KOPT-K1 (cell line): Measurements from ENCODE around the gene PRR20D.
"Not testable (repeated sequence)": the region's sequence is repeated elsewhere in the genome, so short reads cannot be mapped to it uniquely, and the experiment has no call there.

Experiments
- H3K27ac ChIP-seq: fragments of 200-600 bp; sonication (generic); 2 replicates; pipeline ENCODE4 v1.5.1; 2016; ENCODE audit warnings: antibody characterized with exemption, mild to moderate bottlenecking, low read depth, low read length; ENCODE audit not compliant: poor library complexity, severe bottlenecking
- H3K36me3 ChIP-seq: fragments of 200-600 bp; sonication (generic); 2 replicates; pipeline ENCODE4 v1.5.1; 2017; ENCODE audit warnings: antibody characterized with exemption, mild to moderate bottlenecking, low read length, moderate library complexity; ENCODE audit not compliant: insufficient read depth
- H3K9me3 ChIP-seq: fragments of 200-600 bp; sonication (generic); 2 replicates; pipeline ENCODE4 v1.5.1; 2017; ENCODE audit warnings: antibody characterized with exemption, low read length, mild to moderate bottlenecking; ENCODE audit not compliant: insufficient read depth, poor library complexity, severe bottlenecking

PRR20D gene

DNA sequence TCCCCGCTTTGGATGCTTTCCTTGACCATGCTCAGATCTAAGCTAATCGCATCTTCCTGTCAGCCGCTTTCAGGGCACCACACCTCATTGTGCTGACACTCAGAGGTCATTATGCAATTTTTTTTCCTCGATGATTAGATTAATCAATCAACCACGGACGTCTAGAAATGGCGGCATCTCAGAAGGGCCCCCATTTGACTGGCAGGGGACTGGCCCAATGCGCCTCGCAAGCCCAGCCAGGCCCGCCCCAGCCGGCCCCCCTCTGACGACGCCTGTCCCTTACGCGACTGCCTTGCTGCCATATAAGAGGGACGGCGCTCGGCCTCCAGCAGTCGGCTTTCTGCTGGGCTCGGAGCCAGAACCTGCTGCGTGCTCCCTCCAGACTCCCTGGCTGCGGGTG, at the start of gene PRR20D:
PRR20D (plus strand) TSS at position 301 of the 400 bp plus-strand sequence. CDS start 387 bp downstream, outside the sequence.
- not testable (repeated sequence) for H3K36me3 ChIP-seq, H3K9me3 ChIP-seq, H3K27ac ChIP-seq

DNA sequence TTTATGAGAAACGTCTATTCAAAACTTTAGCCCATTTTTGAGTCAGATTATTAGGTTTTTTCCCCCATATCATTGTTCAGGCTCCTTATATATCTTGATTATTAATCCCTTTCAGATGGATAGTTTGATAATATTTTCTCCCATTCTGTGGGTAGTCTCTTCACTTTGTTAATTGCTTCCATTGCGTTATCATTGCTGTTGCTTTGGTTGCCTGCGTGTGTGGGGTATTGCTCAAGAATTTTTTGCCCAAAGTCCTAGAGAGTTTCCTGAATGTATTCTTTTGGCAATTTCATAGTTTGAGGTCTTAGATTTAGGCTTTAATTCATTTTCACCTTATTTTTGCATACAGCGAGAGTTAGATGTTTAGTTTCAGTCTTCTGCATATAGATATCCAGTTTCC, 45.5 kb upstream of the PRR20D start:
- Histone ChIP-seq H3K27ac (no peak overlapping the region), H3K9me3 (peaks cover 5% of the 10 kb centered on the region), H3K36me3 (no peaks in the 10 kb centered on the region)

DNA sequence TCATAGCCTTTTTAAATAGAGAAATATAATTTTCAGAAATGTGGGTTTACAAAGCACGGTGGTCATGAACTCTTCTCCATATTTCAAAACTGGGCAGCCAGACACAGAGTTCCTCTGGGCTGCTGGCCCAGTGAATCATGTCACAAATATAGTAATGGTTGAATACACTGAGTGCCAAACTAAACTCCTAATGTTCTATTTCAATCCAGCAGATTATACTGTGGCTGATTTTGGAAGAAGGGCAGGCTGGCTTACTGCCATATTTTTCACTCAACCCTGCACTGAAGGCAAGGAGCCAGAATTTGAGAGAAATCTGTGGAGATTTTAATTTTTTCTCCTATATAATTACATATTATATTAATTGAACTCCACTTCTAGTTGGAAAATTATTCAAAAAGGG, 36.8 kb upstream of the PRR20D start:
- Histone ChIP-seq H3K36me3 (no peaks in the 10 kb centered on the region), H3K9me3 (no peaks in the 10 kb centered on the region), H3K27ac (no peak overlapping the region)

DNA sequence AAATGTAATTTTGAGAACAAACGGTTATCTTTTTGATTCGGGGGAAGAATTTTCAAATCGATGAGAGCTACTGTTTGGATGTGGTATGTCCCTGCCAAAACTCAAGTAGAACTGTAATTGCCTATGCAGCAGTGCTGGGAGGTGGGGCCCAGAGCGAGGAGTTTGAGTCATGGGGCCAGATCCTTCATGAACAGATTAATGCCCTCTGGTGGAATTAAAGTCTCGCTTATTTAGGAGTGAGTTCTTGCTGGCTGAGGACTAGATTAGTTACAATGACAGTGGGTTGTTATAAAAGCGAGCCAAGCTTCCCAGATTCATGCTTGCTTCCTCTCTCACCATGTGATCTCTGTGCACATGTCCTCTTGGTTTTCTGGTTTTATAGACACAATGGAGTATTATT, 31.5 kb upstream of the PRR20D start:
- no peak overlapping the region for H3K27ac ChIP-seq
- H3K9me3 ChIP-seq: no peaks in the 10 kb centered on the region

DNA sequence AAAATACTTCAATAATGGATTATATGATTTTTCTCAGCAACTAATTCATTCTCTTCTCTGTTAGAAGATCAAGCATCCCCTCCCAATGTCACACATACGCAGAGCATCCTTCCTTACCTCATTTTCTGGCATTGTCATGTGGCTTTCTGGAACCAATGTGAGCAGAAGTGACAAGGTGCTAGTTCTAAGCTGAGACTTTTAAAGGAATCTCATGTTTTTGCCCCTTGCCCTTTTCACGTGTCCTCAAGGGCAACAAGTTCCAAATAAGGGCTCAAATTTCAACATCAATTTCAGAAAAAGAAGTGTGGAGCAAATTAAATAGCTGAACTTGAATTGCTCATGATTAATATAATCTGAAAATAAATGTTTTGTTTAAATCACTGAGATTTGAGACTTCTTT, 24.3 kb upstream of the PRR20D start:
- Histone ChIP-seq H3K36me3 (no peaks in the 10 kb centered on the region), H3K9me3 (no peaks in the 10 kb centered on the region), H3K27ac (no peak overlapping the region)

More for the DNA sequence above, 31.5 kb upstream of the PRR20D start:
- H3K36me3 ChIP-seq: no peaks in the 10 kb centered on the region

DNA sequence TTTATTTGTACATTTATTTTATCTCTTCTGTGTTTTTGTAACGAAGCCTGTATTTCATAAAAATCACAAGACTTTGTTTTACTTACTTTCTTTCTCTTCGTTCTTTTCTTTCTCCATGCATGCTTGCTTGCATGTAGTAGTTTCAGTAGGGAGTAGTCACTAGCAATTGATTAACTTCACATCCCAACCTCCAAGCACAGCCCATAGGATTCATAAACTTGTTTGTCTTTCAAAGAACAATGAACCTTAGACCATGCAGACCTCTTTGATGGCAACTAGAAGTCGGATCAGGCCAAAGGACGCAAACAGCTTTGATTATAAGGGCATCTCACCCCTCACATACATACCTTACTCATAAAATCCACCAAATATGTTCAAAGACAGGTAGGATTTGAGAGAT, 22.8 kb upstream of the PRR20D start:
- no peaks in the 10 kb centered on the region for H3K9me3 ChIP-seq

DNA sequence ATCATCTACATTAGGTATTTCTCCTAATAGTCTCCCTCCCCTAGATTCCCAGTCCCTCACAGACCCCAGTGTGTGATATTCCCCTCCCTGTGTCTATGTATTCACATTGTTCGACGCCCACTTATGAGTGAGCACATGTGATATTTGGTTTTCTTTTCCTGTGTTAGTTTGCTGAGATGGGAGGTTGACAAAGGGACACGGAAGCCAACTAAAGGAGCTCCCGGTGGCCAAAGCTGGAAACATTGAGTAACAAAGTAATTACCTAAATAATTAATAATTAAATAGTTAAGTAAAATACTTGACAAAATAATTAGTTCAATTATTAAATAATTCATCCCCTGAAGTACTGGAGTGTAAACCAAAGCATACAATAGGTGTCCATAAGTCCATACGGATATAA, 21.4 kb upstream of the PRR20D start:
- Histone ChIP-seq H3K27ac (no peak overlapping the region), H3K36me3 (no peaks in the 10 kb centered on the region), H3K9me3 (no peaks in the 10 kb centered on the region)

More for the DNA sequence above, 22.8 kb upstream of the PRR20D start:
- no peaks in the 10 kb centered on the region for H3K36me3 ChIP-seq
- no peak overlapping the region for H3K27ac ChIP-seq

DNA sequence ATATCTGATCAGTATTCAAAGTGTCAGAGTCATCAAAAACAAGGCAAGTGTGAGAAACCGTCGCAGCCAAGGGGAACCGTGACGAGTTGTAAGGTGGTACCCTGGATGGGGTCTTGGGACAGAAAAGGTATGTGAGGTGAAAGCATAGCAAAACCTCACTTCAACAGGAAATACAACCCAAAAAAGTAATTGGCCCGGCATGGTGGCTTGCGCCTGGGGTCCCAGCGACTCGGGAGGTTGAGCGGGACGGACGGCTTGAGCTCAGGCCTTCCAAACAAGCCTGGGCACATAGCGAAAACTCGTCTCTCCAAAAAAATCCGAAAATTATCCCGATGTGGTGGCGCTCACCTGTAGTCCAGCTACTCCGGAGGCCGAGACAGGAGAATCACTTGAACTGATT, 20.7 kb upstream of the PRR20D start:
- H3K9me3 ChIP-seq, H3K27ac ChIP-seq, H3K36me3 ChIP-seq: not testable (repeated sequence)

DNA sequence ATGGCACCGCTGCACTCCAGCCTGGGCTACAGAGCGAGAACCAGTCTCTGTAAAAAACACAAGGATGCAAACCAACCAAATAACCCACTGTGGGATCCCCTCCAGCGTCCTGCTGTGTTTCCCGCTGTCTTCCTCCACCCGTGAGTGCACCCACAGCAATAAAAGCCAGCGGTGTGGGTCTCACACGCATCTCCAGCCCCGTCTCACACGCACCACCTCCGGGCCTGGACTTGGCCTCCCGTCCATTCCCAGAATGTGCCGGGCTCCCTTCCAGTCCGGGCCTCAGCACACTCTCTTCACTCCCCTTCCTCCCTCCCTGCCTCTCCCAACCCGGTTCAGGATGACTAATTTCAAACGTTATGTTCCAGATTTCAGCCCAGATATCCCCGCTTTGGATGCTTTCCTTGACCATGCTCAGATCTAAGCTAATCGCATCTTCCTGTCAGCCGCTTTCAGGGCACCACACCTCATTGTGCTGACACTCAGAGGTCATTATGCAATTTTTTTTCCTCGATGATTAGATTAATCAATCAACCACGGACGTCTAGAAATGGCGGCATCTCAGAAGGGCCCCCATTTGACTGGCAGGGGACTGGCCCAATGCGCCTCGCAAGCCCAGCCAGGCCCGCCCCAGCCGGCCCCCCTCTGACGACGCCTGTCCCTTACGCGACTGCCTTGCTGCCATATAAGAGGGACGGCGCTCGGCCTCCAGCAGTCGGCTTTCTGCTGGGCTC, 20.0 kb upstream of the PRR20D start, which contains the start of gene PRR20A:
PRR20A (plus strand) TSS at position 684 of the 734 bp plus-strand sequence. CDS start 387 bp downstream, outside the sequence.
- not testable (repeated sequence) for H3K36me3 ChIP-seq, H3K9me3 ChIP-seq, H3K27ac ChIP-seq

DNA sequence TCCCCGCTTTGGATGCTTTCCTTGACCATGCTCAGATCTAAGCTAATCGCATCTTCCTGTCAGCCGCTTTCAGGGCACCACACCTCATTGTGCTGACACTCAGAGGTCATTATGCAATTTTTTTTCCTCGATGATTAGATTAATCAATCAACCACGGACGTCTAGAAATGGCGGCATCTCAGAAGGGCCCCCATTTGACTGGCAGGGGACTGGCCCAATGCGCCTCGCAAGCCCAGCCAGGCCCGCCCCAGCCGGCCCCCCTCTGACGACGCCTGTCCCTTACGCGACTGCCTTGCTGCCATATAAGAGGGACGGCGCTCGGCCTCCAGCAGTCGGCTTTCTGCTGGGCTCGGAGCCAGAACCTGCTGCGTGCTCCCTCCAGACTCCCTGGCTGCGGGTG, 13.2 kb upstream of the PRR20D start, which contains the start of gene PRR20B:
PRR20B (plus strand) TSS at position 301 of the 400 bp plus-strand sequence. CDS start 387 bp downstream, outside the sequence.
- H3K36me3 ChIP-seq, H3K9me3 ChIP-seq, H3K27ac ChIP-seq: not testable (repeated sequence)

DNA sequence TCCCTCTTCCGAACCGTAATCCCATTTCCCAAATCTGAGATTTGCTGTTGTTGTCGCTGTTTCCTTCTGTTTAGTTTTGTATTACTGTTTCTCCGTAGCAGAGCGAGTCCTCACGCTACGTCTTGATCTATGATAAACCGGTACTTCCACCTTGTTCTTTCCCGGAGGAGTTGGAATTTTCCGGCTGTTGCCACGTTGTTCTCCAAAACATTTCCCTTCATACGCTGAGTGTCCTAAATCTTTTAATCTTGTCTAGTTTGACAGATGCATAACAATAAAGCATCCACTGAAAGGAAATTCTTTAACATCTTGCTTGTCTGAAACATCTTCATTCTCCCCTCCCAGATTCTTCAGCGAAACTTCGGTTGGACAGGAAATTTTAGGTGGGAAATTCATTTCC, 12.3 kb upstream of the PRR20D start:
- not testable (repeated sequence) for H3K27ac ChIP-seq, H3K9me3 ChIP-seq, H3K36me3 ChIP-seq

DNA sequence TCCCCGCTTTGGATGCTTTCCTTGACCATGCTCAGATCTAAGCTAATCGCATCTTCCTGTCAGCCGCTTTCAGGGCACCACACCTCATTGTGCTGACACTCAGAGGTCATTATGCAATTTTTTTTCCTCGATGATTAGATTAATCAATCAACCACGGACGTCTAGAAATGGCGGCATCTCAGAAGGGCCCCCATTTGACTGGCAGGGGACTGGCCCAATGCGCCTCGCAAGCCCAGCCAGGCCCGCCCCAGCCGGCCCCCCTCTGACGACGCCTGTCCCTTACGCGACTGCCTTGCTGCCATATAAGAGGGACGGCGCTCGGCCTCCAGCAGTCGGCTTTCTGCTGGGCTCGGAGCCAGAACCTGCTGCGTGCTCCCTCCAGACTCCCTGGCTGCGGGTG, 6.7 kb upstream of the PRR20D start, which contains the start of gene PRR20C:
PRR20C (plus strand) TSS at position 301 of the 400 bp plus-strand sequence. CDS start 387 bp downstream, outside the sequence.
- not testable (repeated sequence) for H3K36me3 ChIP-seq, H3K9me3 ChIP-seq, H3K27ac ChIP-seq

DNA sequence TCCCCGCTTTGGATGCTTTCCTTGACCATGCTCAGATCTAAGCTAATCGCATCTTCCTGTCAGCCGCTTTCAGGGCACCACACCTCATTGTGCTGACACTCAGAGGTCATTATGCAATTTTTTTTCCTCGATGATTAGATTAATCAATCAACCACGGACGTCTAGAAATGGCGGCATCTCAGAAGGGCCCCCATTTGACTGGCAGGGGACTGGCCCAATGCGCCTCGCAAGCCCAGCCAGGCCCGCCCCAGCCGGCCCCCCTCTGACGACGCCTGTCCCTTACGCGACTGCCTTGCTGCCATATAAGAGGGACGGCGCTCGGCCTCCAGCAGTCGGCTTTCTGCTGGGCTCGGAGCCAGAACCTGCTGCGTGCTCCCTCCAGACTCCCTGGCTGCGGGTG, 6.5 kb downstream of the PRR20D start, which contains the start of gene PRR20E:
PRR20E (plus strand) TSS at position 301 of the 400 bp plus-strand sequence. CDS start 387 bp downstream, outside the sequence.
- not testable (repeated sequence) for H3K36me3 ChIP-seq

DNA sequence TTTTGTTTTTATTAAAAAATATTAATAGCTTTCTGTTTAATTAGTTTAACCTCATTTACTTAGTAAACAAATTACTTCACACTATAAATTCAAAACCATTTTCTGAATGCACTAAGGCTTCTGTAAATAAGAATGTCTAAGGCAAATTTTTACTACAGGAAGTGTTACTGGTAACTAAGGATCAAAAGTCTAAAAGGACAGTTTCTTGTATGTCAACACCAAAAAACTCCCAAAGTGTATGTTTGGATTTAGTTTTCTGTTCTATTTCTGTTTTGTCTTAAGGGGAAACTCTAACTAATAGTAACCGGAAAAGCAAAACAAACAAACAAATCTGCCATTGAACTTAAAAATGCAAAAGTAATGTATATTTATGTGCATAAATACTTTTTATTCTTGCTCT, 31.2 kb downstream of the PRR20D start:
- H3K27ac ChIP-seq: no peak overlapping the region
- H3K9me3 ChIP-seq: no peaks in the 10 kb centered on the region
- no peaks in the 10 kb centered on the region for H3K36me3 ChIP-seq

More for the DNA sequence above, 6.5 kb downstream of the PRR20D start, which contains the start of gene PRR20E:
- H3K27ac ChIP-seq, H3K9me3 ChIP-seq: not testable (repeated sequence)

DNA sequence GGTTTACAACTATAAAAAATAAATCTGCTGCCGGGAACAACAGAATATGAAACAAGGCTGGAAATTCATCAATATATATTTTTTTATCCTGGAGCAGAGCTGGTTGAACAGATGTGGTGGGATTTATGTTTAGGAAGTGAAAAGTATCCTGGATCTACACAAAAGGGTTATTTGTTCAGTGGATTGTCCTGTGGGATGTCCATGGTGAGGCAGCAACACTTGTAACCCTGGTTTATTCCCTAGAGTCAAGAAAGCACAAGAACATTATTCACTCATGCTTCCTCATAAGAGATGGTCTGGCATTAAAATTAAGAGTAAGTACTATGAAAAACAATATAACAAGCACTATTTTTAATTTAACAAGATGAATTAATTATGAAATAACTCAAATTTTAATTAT, 52.6 kb downstream of the PRR20D start:
- H3K9me3 ChIP-seq: no peaks in the 10 kb centered on the region
- H3K27ac ChIP-seq: no peak overlapping the region
- no peaks in the 10 kb centered on the region for H3K36me3 ChIP-seq
